ENCODE data around the gene GFRA1.
A peak's percentile ranks its signal among the peaks of the same experiment; 100 is the strongest.

DNA sequence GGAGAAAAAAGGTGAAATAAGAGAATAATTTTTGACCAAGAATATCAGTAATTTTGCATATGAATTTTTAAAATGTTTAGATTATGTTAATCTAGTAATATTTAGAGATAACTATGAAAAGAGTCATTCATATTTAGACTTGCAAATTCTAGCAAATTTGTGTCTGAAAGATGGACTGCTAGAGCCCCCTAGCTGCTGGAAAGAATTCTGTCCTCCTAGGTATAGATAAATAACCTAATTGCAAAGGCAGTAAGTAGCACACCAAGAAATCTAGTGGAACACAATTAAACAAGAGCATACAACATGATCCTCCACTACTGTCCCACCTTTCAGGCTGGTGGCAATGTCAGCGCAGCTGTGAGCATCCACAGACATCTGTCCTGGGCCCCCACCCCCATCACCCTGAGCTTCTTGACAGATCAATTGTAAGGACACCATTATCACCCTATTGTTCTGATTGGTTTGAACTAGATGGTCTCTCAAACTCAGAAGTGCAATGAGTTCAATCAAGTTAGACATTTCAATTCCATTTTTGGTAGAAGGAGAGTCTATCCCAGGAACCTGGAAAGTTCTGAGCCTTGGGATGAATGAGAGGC, 15.0 kb upstream of the GFRA1 start:
- TF ChIP-seq, protein P1, sequence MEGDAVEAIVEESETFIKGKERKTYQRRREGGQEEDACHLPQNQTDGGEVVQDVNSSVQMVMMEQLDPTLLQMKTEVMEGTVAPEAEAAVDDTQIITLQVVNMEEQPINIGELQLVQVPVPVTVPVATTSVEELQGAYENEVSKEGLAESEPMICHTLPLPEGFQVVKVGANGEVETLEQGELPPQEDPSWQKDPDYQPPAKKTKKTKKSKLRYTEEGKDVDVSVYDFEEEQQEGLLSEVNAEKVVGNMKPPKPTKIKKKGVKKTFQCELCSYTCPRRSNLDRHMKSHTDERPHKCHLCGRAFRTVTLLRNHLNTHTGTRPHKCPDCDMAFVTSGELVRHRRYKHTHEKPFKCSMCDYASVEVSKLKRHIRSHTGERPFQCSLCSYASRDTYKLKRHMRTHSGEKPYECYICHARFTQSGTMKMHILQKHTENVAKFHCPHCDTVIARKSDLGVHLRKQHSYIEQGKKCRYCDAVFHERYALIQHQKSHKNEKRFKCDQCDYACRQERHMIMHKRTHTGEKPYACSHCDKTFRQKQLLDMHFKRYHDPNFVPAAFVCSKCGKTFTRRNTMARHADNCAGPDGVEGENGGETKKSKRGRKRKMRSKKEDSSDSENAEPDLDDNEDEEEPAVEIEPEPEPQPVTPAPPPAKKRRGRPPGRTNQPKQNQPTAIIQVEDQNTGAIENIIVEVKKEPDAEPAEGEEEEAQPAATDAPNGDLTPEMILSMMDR (IDR thresholded peaks at IDR 0.05; ENCODE audit: low read depth, low read length), result peak; percentile 55
- no peak for TF ChIP-seq POLR2A (IDR thresholded peaks at IDR 0.05; ENCODE audit: extremely low read depth, insufficient read length)

All from NB4 (cell line).